HFF-Myc (cell line): ENCODE data around the gene F5.

Experiments used
- DNase-seq: peaks from one replicate; pipeline ENCODE4 v3.0.0-alpha.2; 2011; ENCODE audit warnings: low read depth; ENCODE audit errors: extremely low read depth
- H3K4me3 ChIP-seq: replicated peaks from 2 replicates; pipeline ENCODE4 v1.5.1; 2011; ENCODE audit warnings: low read depth, mild to moderate bottlenecking, control low read depth, low read length
- TF ChIP-seq, protein P1 (sequence below): IDR thresholded peaks from 2 replicates; pipeline ENCODE4 v1.5.1; 2012; ENCODE audit warnings: mild to moderate bottlenecking, low read depth, low read length, control low read depth; ENCODE audit errors: missing control alignments

F5 gene

GRCh38 chr1:169608226-169608625 is 21.9 kb upstream of the F5 start:
- TF ChIP-seq, protein P1, sequence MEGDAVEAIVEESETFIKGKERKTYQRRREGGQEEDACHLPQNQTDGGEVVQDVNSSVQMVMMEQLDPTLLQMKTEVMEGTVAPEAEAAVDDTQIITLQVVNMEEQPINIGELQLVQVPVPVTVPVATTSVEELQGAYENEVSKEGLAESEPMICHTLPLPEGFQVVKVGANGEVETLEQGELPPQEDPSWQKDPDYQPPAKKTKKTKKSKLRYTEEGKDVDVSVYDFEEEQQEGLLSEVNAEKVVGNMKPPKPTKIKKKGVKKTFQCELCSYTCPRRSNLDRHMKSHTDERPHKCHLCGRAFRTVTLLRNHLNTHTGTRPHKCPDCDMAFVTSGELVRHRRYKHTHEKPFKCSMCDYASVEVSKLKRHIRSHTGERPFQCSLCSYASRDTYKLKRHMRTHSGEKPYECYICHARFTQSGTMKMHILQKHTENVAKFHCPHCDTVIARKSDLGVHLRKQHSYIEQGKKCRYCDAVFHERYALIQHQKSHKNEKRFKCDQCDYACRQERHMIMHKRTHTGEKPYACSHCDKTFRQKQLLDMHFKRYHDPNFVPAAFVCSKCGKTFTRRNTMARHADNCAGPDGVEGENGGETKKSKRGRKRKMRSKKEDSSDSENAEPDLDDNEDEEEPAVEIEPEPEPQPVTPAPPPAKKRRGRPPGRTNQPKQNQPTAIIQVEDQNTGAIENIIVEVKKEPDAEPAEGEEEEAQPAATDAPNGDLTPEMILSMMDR, result no peak
- DNase-seq, result no peak
- H3K4me3 ChIP-seq, result no peak overlapping the region

GRCh38 chr1:169604781-169605560 is 18.7 kb upstream of the F5 start:
- TF ChIP-seq, protein P1, result no peak
- no peak overlapping the region for H3K4me3 ChIP-seq
- no peak for DNase-seq

DNA sequence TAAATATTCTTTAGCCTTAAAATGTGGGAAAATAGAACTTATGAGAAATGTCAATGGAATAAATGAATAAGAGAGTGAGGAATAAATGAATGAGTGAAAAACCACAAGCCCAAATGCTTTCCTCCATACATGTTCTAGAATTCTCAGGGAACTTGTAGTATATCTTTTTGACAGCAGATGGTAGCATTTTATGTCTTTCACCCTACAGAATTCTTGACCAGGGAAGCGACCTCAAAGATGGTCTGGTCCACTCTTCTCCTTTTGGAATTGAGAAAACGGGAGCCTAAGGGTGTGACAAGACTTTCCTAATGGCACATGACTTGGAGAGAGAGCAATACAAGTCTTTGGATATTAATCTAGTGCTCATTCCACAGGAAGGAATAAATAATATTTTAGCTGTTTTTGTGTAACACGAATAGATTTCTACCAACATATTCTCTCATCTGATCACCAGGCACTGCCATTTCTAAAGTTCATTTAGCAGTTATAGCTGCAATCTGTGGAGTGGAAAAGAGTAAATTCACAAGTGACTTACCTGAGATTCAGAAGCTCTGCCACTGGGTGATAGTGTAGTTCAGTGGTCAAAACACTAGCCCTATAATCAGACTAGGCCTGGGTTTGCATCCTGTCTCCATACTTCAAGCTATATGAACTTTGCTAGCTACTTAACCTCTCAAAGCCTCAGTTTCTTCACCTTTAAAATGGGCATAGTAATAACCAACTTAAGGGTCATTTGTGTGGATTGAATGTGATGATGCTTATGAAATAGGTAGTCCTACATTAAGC is 15.0 kb upstream of the F5 start:
- no peak for DNase-seq
- TF ChIP-seq, protein P1, result peak; percentile 14
- H3K4me3 ChIP-seq, result no peak overlapping the region

GRCh38 chr1:169595764-169596711 is 9.8 kb upstream of the F5 start:
- no peak overlapping the region for H3K4me3 ChIP-seq
- DNase-seq, result peak; percentile 20
- TF ChIP-seq, protein P1, result no peak

GRCh38 chr1:169594391-169594790 is 8.1 kb upstream of the F5 start:
- TF ChIP-seq, protein P1, result no peak
- H3K4me3 ChIP-seq, result no peak overlapping the region
- DNase-seq, result no peak

DNA sequence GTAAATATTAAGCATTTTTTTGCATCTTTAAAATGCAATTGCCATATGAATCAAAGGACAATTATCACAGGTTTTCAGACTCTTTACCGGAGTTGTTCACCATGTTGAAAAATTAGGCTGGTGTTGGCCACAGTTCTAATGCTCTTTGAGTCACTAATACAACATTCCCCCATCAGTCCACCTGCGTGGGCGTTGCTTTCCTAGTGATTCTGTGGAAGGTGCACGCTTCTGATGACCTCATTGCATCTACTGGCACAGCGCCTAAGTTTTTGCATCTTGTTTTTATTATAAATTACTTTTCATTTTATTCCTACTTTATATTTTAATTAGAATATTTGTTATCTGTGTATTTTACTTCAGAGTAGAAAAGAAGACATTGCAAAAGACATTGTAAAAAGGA is 4.7 kb upstream of the F5 start:
- H3K4me3 ChIP-seq, result no peak overlapping the region
- TF ChIP-seq, protein P1, result no peak
- DNase-seq, result no peak
